ENCODE data around the gene SENP5. TPM values are rescaled to one million over a fixed set of nuclear protein-coding genes. Genes with fewer than 3 reads are reported as not detected.

The SENP5 gene
- total RNA-seq, 1 experiment from 2014 or later, result 27.6 TPM

DNA sequence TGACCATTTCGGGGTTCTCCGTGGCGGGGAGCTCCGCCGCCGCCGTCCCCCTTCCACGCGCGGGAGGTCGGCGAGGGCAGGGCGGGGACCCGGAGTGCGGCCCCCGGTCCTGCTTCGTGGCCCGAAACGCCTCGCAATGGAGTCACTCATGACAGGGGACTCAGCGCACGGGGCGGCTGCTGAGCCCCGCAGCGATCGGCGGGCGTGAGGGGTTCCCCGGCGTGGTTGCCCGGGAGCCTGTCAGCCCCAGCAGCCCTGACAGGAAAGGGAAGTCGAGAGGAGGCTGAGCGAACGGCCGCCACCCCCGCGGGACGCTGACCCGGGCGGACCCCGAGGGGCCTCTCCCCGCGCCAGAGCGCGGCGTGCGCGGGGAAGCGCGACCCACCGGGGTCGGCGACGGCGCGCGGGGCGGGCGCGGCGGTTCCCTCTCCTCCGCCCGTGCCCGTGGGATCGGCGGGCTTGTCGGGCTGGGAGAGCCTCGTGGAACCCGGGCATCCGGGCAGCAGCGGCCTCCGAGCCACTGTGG lies 101.5 kb downstream of the SENP5 start:
- Histone ChIP-seq H3K27me3 (ENCODE audit: insufficient read depth, low read length) (no peaks in the 10 kb centered on the region), H4K20me1 (ENCODE audit: insufficient read depth) (no peaks in the 10 kb centered on the region), H3K9me2 (ENCODE audit: insufficient read depth) (no peaks in the 10 kb centered on the region), H3K9me3 (ENCODE audit: control insufficient read depth in 1 of 2, insufficient read depth in 1 of 2, low read depth in 1 of 2, low read length in 2 of 2) (no peaks in the 10 kb centered on the region), H3K4me2 (ENCODE audit: low read length) (peak overlapping the region; percentile 97), H3K4me3 (replicated peaks in 1 of 2; ENCODE audit: low read depth in 1 of 2, low read length in 2 of 2) (peak overlapping the region; percentile 47 to 67), H3K79me2 (ENCODE audit: insufficient read depth, low read length) (no peaks in the 10 kb centered on the region), H2AFZ (ENCODE audit: low read depth, low read length, poor library complexity, severe bottlenecking) (peak overlapping the region; percentile 16), H3K4me1 (ENCODE audit: control insufficient read depth in 1 of 2, insufficient read depth in 2 of 2, low read length in 2 of 2) (peaks cover 7 to 21% of the 10 kb centered on the region in 2 experiments; a peak in 2 of 4 replicates), H3K27ac (ENCODE audit: low read depth, low read length) (peak overlapping the region; percentile 47; the same call in 1 of the 2 replicates), H3K9ac (ENCODE audit: low read length) (peak overlapping the region; percentile 64), H3K36me3 (ENCODE audit: control insufficient read depth in 1 of 2, insufficient read depth in 2 of 2, low read length in 2 of 2) (no peaks in the 10 kb centered on the region)
- ChIA-PET CTCF (interaction anchor here (0.7 to 2.4 kb wide), 3 partner anchors 360 to 447 kb away, joined by 3 to 18 read pairs (median 3); no protein-coding TSS in a partner anchor), POLR2A (no interaction called here), RAD21 (ENCODE audit: low non-redundant PET in 1 of 2, low total read pairs in 2 of 2, uncharacterized antibody in 2 of 2, unreplicated experiment in 2 of 2) (interaction anchor here (1.0 kb wide), 2 partner anchors 360 kb away, joined by 3 to 4 read pairs; no protein-coding TSS in a partner anchor)
- TF ChIP-seq FOSL1 (IDR thresholded peaks at IDR 0.05; ENCODE audit: low read depth), result no peak
- no peak for TF ChIP-seq EGR1 (IDR thresholded peaks at IDR 0.05; ENCODE audit: low read depth)
- TF ChIP-seq CEBPB (IDR thresholded peaks at IDR 0.05; ENCODE audit: low read depth), result no peak
- TF ChIP-seq, protein P1, sequence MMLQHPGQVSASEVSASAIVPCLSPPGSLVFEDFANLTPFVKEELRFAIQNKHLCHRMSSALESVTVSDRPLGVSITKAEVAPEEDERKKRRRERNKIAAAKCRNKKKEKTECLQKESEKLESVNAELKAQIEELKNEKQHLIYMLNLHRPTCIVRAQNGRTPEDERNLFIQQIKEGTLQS (IDR thresholded peaks at IDR 0.05), result no peak
- TF ChIP-seq, protein P2, sequence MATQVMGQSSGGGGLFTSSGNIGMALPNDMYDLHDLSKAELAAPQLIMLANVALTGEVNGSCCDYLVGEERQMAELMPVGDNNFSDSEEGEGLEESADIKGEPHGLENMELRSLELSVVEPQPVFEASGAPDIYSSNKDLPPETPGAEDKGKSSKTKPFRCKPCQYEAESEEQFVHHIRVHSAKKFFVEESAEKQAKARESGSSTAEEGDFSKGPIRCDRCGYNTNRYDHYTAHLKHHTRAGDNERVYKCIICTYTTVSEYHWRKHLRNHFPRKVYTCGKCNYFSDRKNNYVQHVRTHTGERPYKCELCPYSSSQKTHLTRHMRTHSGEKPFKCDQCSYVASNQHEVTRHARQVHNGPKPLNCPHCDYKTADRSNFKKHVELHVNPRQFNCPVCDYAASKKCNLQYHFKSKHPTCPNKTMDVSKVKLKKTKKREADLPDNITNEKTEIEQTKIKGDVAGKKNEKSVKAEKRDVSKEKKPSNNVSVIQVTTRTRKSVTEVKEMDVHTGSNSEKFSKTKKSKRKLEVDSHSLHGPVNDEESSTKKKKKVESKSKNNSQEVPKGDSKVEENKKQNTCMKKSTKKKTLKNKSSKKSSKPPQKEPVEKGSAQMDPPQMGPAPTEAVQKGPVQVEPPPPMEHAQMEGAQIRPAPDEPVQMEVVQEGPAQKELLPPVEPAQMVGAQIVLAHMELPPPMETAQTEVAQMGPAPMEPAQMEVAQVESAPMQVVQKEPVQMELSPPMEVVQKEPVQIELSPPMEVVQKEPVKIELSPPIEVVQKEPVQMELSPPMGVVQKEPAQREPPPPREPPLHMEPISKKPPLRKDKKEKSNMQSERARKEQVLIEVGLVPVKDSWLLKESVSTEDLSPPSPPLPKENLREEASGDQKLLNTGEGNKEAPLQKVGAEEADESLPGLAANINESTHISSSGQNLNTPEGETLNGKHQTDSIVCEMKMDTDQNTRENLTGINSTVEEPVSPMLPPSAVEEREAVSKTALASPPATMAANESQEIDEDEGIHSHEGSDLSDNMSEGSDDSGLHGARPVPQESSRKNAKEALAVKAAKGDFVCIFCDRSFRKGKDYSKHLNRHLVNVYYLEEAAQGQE (IDR thresholded peaks at IDR 0.05; ENCODE audit: low read depth), result no peak
- TF ChIP-seq YY1 (IDR thresholded peaks at IDR 0.05; ENCODE audit: extremely low read depth, insufficient replicate concordance, low read depth, low read length), result no peak
- no peak for TF ChIP-seq POLR2AphosphoS5 (IDR thresholded peaks at IDR 0.05; ENCODE audit: low read depth, low read length)
- no peak for DNase-seq (ENCODE audit: low read depth, low spot score)
- peak; percentile 39 for ATAC-seq
- intact Hi-C loops (cut with micrococcal nuclease), result loop anchor here (5.0 kb wide), 1 partner anchor 442 kb away; no protein-coding TSS in a partner anchor
- BruUV-seq (replicated peaks), result no TSS peak

All from HCT116 (cell line).